HG03457 (cell line): ENCODE measurements around the gene PAPSS1.
"Not testable (repeated sequence)": the region's sequence is repeated elsewhere in the genome, so short reads cannot be mapped to it uniquely, and the experiment has no call there.

Source experiments
- ATAC-seq: cut with Tn5 transposase; IDR thresholded peaks from one replicate; pipeline ENCODE4 v1.9.1; 2021; ENCODE audit warnings: moderate number of reproducible peaks; ENCODE audit not compliant: unreplicated experiment

The PAPSS1 gene

GRCh38 chr4:107691378-107691777 lies 28.7 kb downstream of the PAPSS1 start:
- ATAC-seq = no peak

DNA sequence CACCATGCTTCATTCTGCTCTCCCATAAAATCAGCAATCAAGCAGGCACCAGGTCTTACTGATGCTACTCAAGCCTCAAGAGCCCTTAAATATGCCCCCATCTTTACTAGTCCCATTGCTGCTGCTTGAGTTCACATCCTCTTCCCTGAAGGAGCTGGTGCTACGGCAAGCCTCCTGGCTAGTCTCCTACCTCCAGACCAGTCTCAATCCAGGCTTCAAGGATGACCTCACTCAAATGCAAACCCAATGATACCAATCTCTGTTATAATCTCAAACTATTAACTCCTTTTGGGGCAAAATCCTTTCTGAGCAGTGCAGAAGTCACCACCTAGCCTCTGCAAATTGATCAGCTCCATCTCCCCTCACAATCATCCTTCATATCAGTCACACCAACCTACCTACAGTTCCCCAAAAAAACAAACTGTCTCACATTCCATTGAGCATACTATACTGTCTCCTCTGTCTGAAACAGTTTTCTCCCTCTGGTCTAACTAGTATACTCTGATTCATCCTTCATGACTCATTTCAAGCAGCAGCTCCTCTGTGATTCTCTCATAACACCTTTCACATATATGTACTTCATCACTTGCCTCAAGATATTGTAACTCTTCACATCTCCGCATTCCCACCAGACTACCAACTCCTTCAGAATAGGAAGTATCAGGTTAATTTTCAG lies 30.0 kb downstream of the PAPSS1 start:
- no peak for ATAC-seq

GRCh38 chr4:107688421-107688820 lies 31.6 kb downstream of the PAPSS1 start:
- ATAC-seq = no peak

GRCh38 chr4:107685740-107686139 lies 34.3 kb downstream of the PAPSS1 start:
- no peak for ATAC-seq

GRCh38 chr4:107683873-107684272 lies 36.2 kb downstream of the PAPSS1 start:
- no peak for ATAC-seq

- no peak for ATAC-seq
These were observed 37.7 kb downstream of the PAPSS1 start for GRCh38 chr4:107682306-107682705.

DNA sequence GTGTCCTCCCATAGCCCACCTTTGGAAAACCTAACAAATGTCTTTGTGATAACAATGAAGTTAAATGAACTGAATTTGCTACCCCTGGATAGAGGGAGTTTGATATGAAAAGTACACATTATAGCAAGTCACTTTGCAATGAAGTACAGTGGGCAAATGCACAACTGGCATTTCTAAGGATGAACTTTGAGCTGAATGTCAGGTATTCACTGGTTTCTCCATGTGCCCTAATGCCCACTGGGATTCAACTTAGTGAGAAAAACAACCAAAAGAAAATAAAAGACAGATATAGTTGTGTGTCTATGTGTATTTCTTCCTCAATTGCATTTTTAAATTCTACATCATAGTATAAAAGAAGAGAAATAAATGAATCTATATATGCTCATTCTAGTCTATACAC lies 51.0 kb downstream of the PAPSS1 start:
- no peak for ATAC-seq

GRCh38 chr4:107666134-107666533 lies 53.9 kb downstream of the PAPSS1 start:
- ATAC-seq = no peak

DNA sequence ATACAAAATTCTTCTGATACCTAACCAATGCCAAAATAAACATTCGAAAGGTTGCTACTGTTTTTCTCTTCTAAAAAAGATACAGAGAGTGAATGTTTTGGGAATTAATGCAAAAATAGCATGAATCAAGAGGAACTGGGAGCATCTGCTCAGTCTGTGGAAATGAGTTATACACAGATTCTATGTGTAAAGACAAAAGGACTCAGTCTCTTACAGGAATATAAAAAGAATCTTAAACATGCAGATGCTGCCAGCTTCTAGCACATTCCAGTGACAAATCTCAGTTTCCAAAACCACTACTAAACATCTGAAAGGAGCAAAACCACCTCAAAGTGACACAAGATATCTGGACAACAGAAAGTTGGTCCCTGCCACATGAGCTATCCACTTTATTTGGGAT lies 55.0 kb downstream of the PAPSS1 start:
- no peak for ATAC-seq

DNA sequence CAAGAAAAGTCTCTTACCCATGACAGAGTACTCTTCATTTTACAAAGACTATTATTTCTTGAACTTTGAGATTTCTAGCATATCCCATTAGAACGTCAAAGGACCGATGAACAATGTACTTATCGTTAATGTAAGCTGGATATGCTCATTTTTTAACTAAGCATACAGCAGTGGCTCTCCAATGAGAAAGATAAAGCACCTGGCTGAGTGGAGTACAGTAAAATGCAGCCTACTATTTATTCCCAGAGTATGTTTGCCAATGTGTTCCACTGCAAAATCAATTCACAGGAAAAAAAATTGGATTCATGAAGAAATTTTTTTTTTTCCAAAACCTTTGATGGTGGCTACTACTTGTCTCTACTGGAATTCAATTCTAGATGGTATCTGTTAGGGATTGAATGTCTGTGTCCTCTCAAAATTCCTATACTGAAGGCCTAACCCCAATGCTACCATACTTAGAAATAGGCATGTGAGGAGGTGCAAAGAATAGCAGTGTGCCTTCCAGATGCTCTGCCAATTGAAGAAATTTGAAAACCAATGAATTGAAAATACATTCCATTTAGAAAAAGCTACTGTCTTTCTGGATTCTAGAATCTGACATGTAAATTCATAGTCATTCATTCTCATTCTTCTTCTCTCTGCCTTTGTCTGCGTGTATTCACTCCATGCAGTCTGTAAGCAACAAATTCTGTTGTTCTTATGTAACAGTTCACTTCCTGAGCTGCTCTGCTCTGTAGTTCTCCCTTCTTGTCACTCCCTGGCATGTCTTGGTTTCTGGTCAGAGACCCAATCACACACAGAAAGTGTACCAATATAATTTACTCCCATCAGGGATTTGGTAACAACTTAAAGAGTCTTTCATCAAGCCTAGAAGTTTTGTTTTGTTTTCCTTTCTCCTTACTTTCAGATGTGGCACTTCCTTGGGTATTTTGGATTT lies 61.4 kb downstream of the PAPSS1 start:
- no peak for ATAC-seq

DNA sequence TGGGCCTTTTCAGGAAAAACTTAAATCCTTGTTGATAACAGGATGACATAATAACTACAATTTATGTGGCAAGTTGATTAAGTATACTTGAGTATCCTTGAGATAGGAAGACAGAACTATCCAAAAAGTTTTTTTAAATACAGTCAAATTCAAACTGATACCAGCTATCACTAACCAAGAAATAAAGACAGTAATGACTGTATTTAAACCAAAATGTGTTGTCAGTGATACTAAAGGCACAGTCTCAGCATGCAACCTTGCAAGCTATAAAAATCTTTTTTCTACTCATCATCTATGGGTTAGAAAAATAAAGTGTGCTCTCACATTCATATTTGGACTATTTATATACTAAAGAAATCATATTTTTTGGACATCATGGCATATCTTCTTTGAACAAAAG lies 64.7 kb downstream of the PAPSS1 start:
- ATAC-seq = no peak

DNA sequence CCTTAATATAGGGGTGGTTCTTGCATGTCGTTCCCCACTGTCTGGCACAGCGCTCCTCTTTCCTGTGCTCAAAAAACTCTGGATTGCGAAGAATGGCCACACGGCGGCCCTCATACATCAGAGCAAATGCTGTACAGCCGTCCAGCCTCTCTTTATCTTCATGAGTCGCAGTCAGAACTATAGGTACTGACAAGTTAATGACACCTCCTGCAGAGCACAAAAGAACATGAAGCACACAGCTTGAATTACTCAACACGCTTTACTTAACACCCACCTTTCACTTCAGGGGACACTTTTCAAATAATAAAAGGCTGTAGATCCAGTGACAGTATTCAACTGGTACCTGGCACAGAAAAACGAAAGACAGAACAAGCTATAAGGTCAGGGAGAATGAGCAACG lies 65.3 kb downstream of the PAPSS1 start:
- ATAC-seq = no peak

DNA sequence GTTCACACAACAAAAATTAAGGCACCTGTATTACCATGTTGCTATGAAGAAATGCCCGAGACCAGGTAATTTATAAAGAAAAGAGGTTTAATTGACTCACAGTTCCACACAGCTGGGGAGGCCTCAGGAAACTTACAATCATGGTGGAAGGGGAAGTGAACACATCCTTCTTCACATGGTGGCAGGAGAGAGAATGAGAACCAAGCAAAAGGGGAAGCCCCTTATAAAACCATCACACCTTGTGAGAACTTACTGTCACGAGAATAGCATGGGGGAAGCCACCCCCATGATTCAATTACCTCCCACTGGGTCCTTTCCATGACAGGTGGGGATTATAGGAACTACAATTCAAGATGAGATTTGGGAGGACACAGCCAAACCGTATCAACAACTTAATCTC lies 68.6 kb downstream of the PAPSS1 start:
- not testable (repeated sequence) for ATAC-seq

DNA sequence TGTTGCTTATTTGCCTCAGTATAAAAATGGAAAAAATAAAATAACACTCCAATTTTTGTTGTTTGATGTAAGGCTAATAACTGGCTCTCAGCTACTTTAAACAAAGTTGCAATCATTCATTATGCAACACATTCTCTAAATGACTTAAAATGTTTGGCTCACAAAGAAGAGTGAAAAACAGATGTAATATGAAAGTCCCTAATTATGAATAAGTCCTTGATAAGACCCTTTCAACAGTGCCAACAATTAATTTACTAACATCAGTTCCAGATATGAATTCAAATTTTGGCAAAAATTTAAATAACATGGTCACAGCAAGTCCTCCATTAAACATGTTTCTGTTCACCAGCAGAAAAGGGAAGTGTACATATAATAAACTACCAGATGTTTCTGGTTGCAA lies 69.8 kb downstream of the PAPSS1 start:
- ATAC-seq = no peak

GRCh38 chr4:107648178-107648991 lies 71.6 kb downstream of the PAPSS1 start:
- ATAC-seq = no peak

- no peak for ATAC-seq
These were observed 72.4 kb downstream of the PAPSS1 start for GRCh38 chr4:107647591-107647990.

- no peak for ATAC-seq
These were observed 74.4 kb downstream of the PAPSS1 start for GRCh38 chr4:107645604-107646003.

DNA sequence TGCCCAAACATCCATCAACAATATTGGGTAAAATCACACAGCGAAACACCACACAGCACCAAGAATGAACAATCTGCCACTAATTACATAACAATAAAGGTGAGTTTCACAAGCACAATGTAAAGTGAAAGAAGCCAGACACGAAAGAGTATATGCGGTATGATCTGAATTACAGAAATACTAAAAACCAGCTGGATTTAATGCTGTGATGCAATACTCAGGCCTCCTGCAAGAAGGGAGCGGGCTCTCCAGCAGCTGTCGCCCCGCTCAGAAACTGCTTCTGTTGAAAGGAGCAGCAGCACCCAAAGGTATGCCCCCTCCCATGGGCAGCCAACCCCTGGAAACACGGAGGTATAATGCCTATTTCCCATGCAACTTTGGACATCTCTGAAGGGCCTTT lies 77.0 kb downstream of the PAPSS1 start:
- ATAC-seq = no peak

- no peak for ATAC-seq
These were observed 79.2 kb downstream of the PAPSS1 start for GRCh38 chr4:107640878-107641277.

DNA sequence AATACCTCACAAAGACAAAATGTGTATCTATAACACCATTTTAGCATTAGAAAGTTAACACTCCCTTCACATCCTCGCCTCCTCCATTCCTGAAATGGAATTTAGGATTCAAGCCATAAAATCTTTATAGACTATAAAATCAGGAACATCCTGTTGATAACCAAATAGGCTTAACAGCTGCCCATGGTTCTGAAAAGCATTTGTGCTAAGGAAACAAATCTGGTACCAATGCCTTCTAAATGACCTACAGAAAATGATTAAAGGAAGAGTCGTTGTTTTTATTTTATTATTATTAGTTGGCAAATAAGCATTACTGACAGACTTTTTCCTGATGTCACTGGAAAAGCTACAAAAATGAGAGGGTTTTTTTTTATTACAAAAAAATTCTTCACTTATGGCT lies 79.8 kb downstream of the PAPSS1 start:
- no peak for ATAC-seq

DNA sequence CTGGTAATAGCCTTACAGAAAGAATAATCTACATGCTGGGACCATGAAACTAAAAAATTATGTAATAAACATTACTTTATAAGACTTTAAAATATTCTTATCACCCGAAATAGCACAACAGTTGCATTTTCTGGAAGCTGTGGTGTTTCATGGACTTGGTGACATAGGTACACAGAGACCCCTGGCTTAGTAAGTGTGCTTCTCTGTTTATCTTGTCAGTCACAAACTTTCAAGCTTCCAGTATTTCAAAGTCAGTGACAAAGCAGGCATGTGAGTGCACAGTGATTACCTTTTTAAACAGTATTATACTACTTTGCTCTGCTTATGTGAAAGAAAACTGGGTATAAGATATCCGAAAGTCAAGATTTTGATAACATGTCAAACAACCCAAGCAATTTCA lies 84.3 kb downstream of the PAPSS1 start:
- no peak for ATAC-seq
